ENCODE results near the gene PPIL1. TPM values are rescaled to one million over a fixed set of nuclear protein-coding genes. Genes with fewer than 3 reads are reported as not detected.

Gene PPIL1
- total RNA-seq, 3 donors from 2014 or later: 7.2 to 14.2 (median 10.5) TPM

DNA sequence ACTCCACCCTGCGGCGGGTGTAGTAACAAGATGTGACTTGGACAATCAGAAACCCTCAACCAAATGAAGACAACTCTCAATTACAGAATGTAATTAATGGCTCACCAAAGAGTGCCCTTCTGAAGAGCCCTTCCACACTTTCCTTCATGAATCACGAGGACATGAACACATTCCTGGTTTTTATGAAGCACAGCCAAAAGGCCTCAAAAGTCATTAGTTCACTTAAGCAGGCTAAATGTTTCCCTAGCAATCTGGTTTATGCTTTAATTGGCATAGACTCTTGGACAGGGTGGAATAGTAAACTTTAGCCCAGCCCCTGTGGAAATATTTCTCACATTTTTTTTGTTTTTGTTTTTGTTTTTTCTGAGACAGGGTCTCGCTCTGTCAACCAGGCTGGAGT, 55.8 kb downstream of the PPIL1 start:
- DNase-seq: no peak
- Histone ChIP-seq H3K4me3 (no peak overlapping the region), H3K4me1 (ENCODE audit: low read depth) (no peaks in the 10 kb centered on the region), H3K36me3 (ENCODE audit: low read depth) (no peaks in the 10 kb centered on the region), H3K9me3 (no peaks in the 10 kb centered on the region)
- no peak for ATAC-seq
- intact Hi-C loops (cut with DNase I, micrococcal nuclease): no loop called here
- TF ChIP-seq, protein P1, sequence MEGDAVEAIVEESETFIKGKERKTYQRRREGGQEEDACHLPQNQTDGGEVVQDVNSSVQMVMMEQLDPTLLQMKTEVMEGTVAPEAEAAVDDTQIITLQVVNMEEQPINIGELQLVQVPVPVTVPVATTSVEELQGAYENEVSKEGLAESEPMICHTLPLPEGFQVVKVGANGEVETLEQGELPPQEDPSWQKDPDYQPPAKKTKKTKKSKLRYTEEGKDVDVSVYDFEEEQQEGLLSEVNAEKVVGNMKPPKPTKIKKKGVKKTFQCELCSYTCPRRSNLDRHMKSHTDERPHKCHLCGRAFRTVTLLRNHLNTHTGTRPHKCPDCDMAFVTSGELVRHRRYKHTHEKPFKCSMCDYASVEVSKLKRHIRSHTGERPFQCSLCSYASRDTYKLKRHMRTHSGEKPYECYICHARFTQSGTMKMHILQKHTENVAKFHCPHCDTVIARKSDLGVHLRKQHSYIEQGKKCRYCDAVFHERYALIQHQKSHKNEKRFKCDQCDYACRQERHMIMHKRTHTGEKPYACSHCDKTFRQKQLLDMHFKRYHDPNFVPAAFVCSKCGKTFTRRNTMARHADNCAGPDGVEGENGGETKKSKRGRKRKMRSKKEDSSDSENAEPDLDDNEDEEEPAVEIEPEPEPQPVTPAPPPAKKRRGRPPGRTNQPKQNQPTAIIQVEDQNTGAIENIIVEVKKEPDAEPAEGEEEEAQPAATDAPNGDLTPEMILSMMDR (IDR thresholded peaks at IDR 0.05): no peak

DNA sequence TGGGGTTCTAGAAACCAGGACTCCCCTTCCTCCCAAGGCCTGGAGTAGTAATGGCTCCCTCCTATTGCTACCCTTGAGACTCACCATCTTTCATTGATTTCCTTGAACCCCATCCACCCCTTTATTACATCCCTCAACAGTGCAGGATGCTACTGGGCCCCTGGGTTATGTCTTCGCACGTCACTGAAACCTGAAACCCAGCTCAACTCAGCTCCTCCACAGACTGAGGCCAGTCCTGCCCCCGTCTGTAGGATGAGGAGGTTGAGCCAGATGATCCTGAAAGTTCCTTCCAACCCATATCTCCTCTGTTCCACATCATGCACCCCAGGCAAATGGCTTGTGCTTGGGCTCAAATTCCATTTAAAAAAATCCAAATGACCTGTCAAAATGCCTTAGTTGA, 56.8 kb downstream of the PPIL1 start:
- TF ChIP-seq, protein P1 (IDR thresholded peaks at IDR 0.05): no peak
- Histone ChIP-seq H3K36me3 (ENCODE audit: low read depth) (no peaks in the 10 kb centered on the region), H3K4me3 (no peak overlapping the region), H3K4me1 (ENCODE audit: low read depth) (no peaks in the 10 kb centered on the region), H3K9me3 (no peaks in the 10 kb centered on the region)
- ATAC-seq (no peak), DNase-seq (no peak)
- intact Hi-C loops (cut with DNase I, micrococcal nuclease): no loop called here

DNA sequence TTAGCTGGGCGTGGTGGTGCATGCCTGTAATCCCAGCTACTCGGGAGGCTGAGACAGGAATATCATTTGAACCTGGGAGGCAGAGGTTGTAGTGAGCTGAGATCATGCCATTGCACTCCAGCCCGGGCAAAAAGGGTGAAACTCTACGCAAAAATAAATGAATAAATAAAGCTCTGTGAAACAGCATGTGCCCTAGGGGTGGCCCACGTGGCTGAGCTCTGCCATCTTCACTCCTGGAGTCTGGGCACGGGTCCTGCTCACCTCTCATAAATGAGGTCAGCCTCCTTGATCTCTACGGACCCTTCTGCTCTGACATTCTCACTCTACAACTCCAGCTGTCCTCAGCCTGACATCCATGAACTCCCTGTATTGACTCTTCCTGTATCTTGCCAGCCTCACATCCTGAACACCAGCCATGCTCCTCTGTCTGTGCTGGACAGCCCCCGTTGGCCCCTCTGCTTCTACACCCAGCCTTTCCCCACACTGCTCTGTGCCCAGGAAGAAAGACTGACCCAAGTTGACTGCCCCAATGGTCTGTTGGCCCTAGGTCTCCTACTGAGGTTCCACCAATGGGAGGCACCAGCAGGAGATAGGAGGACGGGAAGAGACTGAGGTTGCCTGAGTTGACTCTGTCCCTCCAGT, 57.3 kb downstream of the PPIL1 start:
- Histone ChIP-seq H3K36me3 (ENCODE audit: low read depth) (no peaks in the 10 kb centered on the region), H3K4me3 (no peak overlapping the region), H3K9me3 (no peaks in the 10 kb centered on the region), H3K4me1 (ENCODE audit: low read depth) (no peaks in the 10 kb centered on the region)
- DNase-seq (no peak), ATAC-seq (no peak)
- intact Hi-C loops (cut with DNase I, micrococcal nuclease): no loop called here
- TF ChIP-seq, protein P1 (IDR thresholded peaks at IDR 0.05): no peak

DNA sequence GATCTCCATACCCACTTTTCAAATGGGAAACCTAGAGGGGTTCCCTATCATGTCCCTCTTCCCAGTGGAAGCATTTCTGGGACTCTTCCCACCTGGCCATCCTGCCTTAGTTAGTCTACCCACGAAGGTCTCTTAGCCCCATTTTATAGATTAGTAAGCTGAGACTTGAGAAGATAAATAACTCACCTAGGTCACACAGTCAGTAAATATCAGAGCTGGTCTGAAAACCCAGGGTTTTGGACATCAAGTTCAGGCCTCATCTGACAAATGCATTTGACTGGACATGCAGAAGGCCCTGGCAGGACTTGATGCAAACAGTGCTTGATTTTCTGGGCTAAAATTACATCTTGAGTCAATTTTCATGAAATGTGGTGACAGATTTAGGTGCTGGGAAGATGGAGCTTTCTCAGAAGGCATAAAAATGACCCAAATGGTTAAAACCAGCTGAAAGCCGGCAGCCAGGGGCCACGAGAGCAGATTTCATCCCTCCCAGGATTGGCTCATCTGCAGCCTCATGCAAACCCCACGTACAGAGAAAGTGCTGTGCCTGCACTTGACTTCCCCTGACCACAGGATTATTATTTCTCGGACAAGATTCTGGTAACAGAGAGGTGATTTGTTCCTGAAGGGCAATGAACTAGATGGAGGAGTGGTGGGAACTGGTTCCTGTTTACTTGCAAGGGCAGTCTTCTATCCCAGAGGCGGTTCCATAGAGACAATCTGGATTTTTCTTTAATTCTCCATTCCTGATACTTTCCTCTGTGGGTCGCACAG, 58.5 kb downstream of the PPIL1 start:
- TF ChIP-seq, protein P1 (IDR thresholded peaks at IDR 0.05): no peak
- Histone ChIP-seq H3K9me3 (no peaks in the 10 kb centered on the region), H3K36me3 (ENCODE audit: low read depth) (no peaks in the 10 kb centered on the region), H3K4me3 (no peak overlapping the region), H3K4me1 (ENCODE audit: low read depth) (no peaks in the 10 kb centered on the region)
- no peak for DNase-seq
- no peak for ATAC-seq
- intact Hi-C loops (cut with DNase I, micrococcal nuclease): no loop called here

DNA sequence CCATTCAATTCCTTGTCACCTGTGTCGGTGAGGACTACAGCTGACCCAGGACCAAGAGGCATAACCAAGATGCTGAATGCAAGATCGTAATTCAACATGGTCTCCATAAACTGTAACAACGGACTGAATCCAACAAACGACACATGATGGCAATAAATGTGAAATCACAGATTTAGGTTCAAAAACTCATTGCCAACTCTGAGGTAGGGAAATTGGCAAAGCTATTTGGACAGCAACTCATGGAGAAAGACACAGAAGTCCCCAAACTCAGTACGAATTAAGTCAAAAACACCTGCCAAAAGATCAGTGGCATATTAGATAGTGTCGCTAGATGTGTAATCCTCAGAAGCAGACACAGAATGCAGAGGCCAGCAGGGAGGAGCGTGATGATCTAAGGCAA, 60.4 kb downstream of the PPIL1 start:
- H3K4me3 ChIP-seq: no peak overlapping the region
- no peak for ATAC-seq
- intact Hi-C loops (cut with DNase I, micrococcal nuclease): no loop called here
- no peaks in the 10 kb centered on the region for H3K36me3 ChIP-seq (ENCODE audit: low read depth)
- H3K9me3 ChIP-seq: no peaks in the 10 kb centered on the region
- TF ChIP-seq, protein P1 (IDR thresholded peaks at IDR 0.05): no peak
- no peak for DNase-seq
- H3K4me1 ChIP-seq (ENCODE audit: low read depth): no peaks in the 10 kb centered on the region
